Breast epithelium (tissue), 3 donors: ENCODE results near the gene ZNF281.

Experiments used
- CTCF ChIP-seq, 3 donors: fragments of 450-650 bp; IDR thresholded peaks; one replicate each; pipeline ENCODE4 v1.5.1; 2016 to 2017; ENCODE audit warnings: antibody characterized with exemption in 3 of 3, mild to moderate bottlenecking in 3 of 3, moderate library complexity in 3 of 3
- POLR2AphosphoS5 ChIP-seq, 3 donors: sonication (generic); formaldehyde crosslinking; IDR thresholded peaks; one replicate each; pipeline ENCODE4 v1.6.1; 2017; ENCODE audit warnings: antibody characterized with exemption in 3 of 3

GRCh38 chr1:200379432-200379757, 30.4 kb downstream of the ZNF281 start:
- TF ChIP-seq CTCF (IDR thresholded peaks at IDR 0.05) = no peak
- no peak for TF ChIP-seq POLR2AphosphoS5 (IDR thresholded peaks at IDR 0.05)
